ENCODE results near the gene KCNA3.
"Not testable (repeated sequence)": the region's sequence is repeated elsewhere in the genome, so short reads cannot be mapped to it uniquely, and the experiment has no call there.

Gene KCNA3

GRCh38 chr1:110676970-110677369 is 2.2 kb upstream of the KCNA3 start:
- DNase-seq, result no peak

GRCh38 chr1:110675060-110675791 is 486 bp upstream of the KCNA3 start:
- no peak for DNase-seq

GRCh38 chr1:110673805-110674336 is 869 bp downstream of the KCNA3 start:
- peak; percentile 18 to 23 for DNase-seq

GRCh38 chr1:110673197-110673701 is 1.5 kb downstream of the KCNA3 start:
- DNase-seq, result peak in 1 of 2 experiments; percentile 1

- DNase-seq, result peak in 1 of 2 experiments; percentile 6
Measured at GRCh38 chr1:110672753-110673108, 2.0 kb downstream of the KCNA3 start.

GRCh38 chr1:110672001-110672752 is 2.6 kb downstream of the KCNA3 start:
- DNase-seq, result peak; percentile 61 to 63

- no peak for DNase-seq
Measured at GRCh38 chr1:110671361-110671760, 3.4 kb downstream of the KCNA3 start.

GRCh38 chr1:110668549-110668948 is 6.2 kb downstream of the KCNA3 start:
- no peak for DNase-seq

GRCh38 chr1:110667776-110668175 is 7.0 kb downstream of the KCNA3 start:
- no peak for DNase-seq

- no peak for DNase-seq
Measured at GRCh38 chr1:110663241-110663640, 11.5 kb downstream of the KCNA3 start.

GRCh38 chr1:110659559-110659958 is 15.2 kb downstream of the KCNA3 start:
- not testable (repeated sequence) for DNase-seq

- DNase-seq, result no peak
Measured at GRCh38 chr1:110657351-110657750, 17.4 kb downstream of the KCNA3 start.

- no peak for DNase-seq
Measured at GRCh38 chr1:110650609-110651008, 24.1 kb downstream of the KCNA3 start.

- no peak for DNase-seq
Measured at GRCh38 chr1:110648417-110648816, 26.3 kb downstream of the KCNA3 start.

- no peak for DNase-seq
Measured at GRCh38 chr1:110647254-110647891, 27.4 kb downstream of the KCNA3 start.

GRCh38 chr1:110645821-110646735 is 28.7 kb downstream of the KCNA3 start:
- no peak for DNase-seq

- no peak for DNase-seq
Measured at GRCh38 chr1:110645211-110645610, 29.5 kb downstream of the KCNA3 start.

GRCh38 chr1:110643879-110644472 is 30.8 kb downstream of the KCNA3 start:
- DNase-seq, result no peak

GRCh38 chr1:110639724-110640386 is 34.9 kb downstream of the KCNA3 start:
- no peak for DNase-seq

- no peak for DNase-seq
Measured at GRCh38 chr1:110638556-110638955, 36.2 kb downstream of the KCNA3 start.

GRCh38 chr1:110638058-110638457 is 36.7 kb downstream of the KCNA3 start:
- no peak for DNase-seq

Measured in activated CD4-positive, alpha-beta T cell treated with anti-CD3 and anti-CD28 coated beads, Interleukin-2, amount 50 U/mL, for 4 hours (primary cell).